Midbrain (tissue), 1 donor: Measurements from ENCODE around the gene ALLC.
A peak's percentile ranks its signal among the peaks of the same experiment; 100 is the strongest.
"Not testable (repeated sequence)": the region's sequence is repeated elsewhere in the genome, so short reads cannot be mapped to it uniquely, and the experiment has no call there.

Source experiments
- DNase-seq: peaks from one replicate; lab custom pipeline; 2025; lab: John Stamatoyannopoulos, UW

The ALLC gene

GRCh38 chr2:3655871-3656761 lies 1.9 kb upstream of the ALLC start:
- no peak for DNase-seq

- DNase-seq: peak; percentile 4
These were observed 958 bp upstream of the ALLC start for GRCh38 chr2:3656762-3657721.

- no peak for DNase-seq
These were observed 1.7 kb downstream of the ALLC start for GRCh38 chr2:3659447-3660432.

- DNase-seq: not testable (repeated sequence)
These were observed 2.6 kb downstream of the ALLC start for GRCh38 chr2:3660640-3661039.

- no peak for DNase-seq
These were observed 3.2 kb downstream of the ALLC start for GRCh38 chr2:3661149-3661660.

- DNase-seq: no peak
These were observed 4.2 kb downstream of the ALLC start for GRCh38 chr2:3662239-3662638.

GRCh38 chr2:3664118-3664517 lies 6.1 kb downstream of the ALLC start:
- no peak for DNase-seq

- no peak for DNase-seq
These were observed 6.9 kb downstream of the ALLC start for GRCh38 chr2:3664925-3665324.

- DNase-seq: no peak
These were observed 8.0 kb downstream of the ALLC start for GRCh38 chr2:3665886-3666612.

GRCh38 chr2:3666613-3666975 lies 8.6 kb downstream of the ALLC start:
- DNase-seq: no peak

- no peak for DNase-seq
These were observed 9.2 kb downstream of the ALLC start for GRCh38 chr2:3667151-3667631.

- DNase-seq: no peak
These were observed 11.7 kb downstream of the ALLC start for GRCh38 chr2:3669656-3670055.

GRCh38 chr2:3670376-3670775 lies 12.4 kb downstream of the ALLC start:
- no peak for DNase-seq

- no peak for DNase-seq
These were observed 12.9 kb downstream of the ALLC start for GRCh38 chr2:3670941-3671340.

- DNase-seq: no peak
These were observed 15.1 kb downstream of the ALLC start for GRCh38 chr2:3672861-3673678.

- no peak for DNase-seq
These were observed 16.3 kb downstream of the ALLC start for GRCh38 chr2:3674066-3674845.

- no peak for DNase-seq
These were observed 17.7 kb downstream of the ALLC start for GRCh38 chr2:3675687-3676086.

- DNase-seq: no peak
These were observed 19.4 kb downstream of the ALLC start for GRCh38 chr2:3677436-3677835.

- DNase-seq: no peak
These were observed 20.2 kb downstream of the ALLC start for GRCh38 chr2:3678212-3678611.
